AG04450 (cell line): ENCODE data around the gene ARHGAP9. TPM values are rescaled to one million over a fixed set of nuclear protein-coding genes. Genes with fewer than 3 reads are reported as not detected.
A peak's percentile ranks its signal among the peaks of the same experiment; 100 is the strongest.
"Not testable (repeated sequence)": the region's sequence is repeated elsewhere in the genome, so short reads cannot be mapped to it uniquely, and the experiment has no call there.

Experiments used
- CTCF ChIA-PET: fragments of 300-600, 350-600 bp; formaldehyde crosslinking; extraction: SDS; loops from one replicate; lab custom pipeline; 2022; ENCODE audit warnings: antibody characterized with exemption, inconsistent platforms; lab: Charles Lee
- POLR2A ChIA-PET: fragments of 350-600 bp; formaldehyde crosslinking; extraction: SDS; loops from one replicate; lab custom pipeline; 2021; ENCODE audit warnings: antibody characterized with exemption, inconsistent platforms; lab: Yijun Ruan, JAX
- DNase-seq: peaks from one replicate; pipeline ENCODE4 v3.0.0-alpha.2; 2011; ENCODE audit warnings: low read depth, low spot score
- H3K27ac ChIP-seq: one replicate; pipeline ENCODE4 v1.5.1; 2012; ENCODE audit warnings: low read depth, low read length, control low read depth
- H3K27me3 ChIP-seq: one replicate; pipeline ENCODE4 v1.6.0; 2012; ENCODE audit warnings: low read length; ENCODE audit not compliant: control insufficient read depth, insufficient read depth
- H3K4me3 ChIP-seq: 2 replicates; pipeline ENCODE4 v1.5.1; 2011; ENCODE audit warnings: mild to moderate bottlenecking, low read depth, low read length, control low read depth
- H3K9me3 ChIP-seq: 2 replicates; pipeline ENCODE4 v1.5.1; 2012; ENCODE audit warnings: low read length; ENCODE audit not compliant: control insufficient read depth, insufficient read depth
- polyA plus RNA-seq: library from polyadenylated mRNA; depleted of rRNA; stranded (reverse); fragments of >200 nt; gene quantifications from 2 replicates; pipeline ENCODE4 v1.2.3, GENCODE V29; 2011
- TF ChIP-seq, protein P1 (sequence below): IDR thresholded peaks from 2 replicates; pipeline ENCODE4 v1.5.1; 2011; ENCODE audit warnings: low read depth, low read length, control low read depth, inconsistent platforms

Gene ARHGAP9
- polyA plus RNA-seq, 1 experiment = 1.2 TPM

GRCh38 chr12:57500213-57500612 lies 20.5 kb upstream of the ARHGAP9 start:
- Histone ChIP-seq H3K27ac (no peak overlapping the region), H3K27me3 (no peaks in the 10 kb centered on the region), H3K4me3 (no peak overlapping the region), H3K9me3 (no peaks in the 10 kb centered on the region; the same call in 1 of the 2 replicates)
- TF ChIP-seq, protein P1, sequence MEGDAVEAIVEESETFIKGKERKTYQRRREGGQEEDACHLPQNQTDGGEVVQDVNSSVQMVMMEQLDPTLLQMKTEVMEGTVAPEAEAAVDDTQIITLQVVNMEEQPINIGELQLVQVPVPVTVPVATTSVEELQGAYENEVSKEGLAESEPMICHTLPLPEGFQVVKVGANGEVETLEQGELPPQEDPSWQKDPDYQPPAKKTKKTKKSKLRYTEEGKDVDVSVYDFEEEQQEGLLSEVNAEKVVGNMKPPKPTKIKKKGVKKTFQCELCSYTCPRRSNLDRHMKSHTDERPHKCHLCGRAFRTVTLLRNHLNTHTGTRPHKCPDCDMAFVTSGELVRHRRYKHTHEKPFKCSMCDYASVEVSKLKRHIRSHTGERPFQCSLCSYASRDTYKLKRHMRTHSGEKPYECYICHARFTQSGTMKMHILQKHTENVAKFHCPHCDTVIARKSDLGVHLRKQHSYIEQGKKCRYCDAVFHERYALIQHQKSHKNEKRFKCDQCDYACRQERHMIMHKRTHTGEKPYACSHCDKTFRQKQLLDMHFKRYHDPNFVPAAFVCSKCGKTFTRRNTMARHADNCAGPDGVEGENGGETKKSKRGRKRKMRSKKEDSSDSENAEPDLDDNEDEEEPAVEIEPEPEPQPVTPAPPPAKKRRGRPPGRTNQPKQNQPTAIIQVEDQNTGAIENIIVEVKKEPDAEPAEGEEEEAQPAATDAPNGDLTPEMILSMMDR = no peak
- CTCF ChIA-PET = no interaction called here
- POLR2A ChIA-PET = no interaction called here
- no peak for DNase-seq

DNA sequence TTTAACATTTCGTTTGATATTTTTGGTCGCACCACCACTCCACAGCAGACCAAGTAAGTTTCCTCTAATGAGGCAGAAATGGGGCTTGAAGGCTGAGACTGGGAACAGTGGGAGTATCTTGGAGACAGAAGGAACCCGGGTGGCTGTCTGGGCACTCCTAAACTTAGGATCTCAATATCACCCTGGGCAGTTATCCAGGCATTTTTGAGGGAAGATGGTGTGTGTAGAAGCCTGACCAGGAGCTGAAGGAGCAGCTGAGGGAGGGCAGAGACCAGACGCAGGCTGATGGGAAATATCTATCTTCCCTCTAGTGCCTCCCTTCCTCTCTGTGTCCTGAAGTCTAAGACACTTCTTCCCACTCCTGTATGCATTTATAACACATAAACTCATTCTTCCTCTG lies 18.9 kb upstream of the ARHGAP9 start:
- DNase-seq = no peak
- Histone ChIP-seq H3K4me3 (no peak overlapping the region), H3K27me3 (no peaks in the 10 kb centered on the region), H3K9me3 (no peaks in the 10 kb centered on the region; the same call in 1 of the 2 replicates), H3K27ac (no peak overlapping the region)
- POLR2A ChIA-PET = no interaction called here
- TF ChIP-seq, protein P1 = no peak
- CTCF ChIA-PET = no interaction called here

DNA sequence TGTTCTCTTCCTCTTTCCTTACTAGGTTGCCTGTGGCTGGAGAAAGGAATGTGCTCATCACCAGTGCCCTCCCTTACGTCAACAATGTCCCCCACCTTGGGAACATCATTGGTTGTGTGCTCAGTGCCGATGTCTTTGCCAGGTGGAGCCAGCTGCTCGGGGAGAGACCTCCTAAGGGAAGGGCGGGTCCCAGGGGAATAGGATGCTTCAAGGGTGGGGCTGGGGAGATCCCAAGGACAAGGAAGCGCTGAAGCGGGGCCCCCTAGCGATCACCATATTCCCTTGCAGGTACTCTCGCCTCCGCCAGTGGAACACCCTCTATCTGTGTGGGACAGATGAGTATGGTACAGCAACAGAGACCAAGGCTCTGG lies 18.5 kb upstream of the ARHGAP9 start:
- H3K9me3 ChIP-seq = no peaks in the 10 kb centered on the region; the same call in 1 of the 2 replicates
- ChIA-PET POLR2A (no interaction called here), CTCF (no interaction called here)
- TF ChIP-seq, protein P1 = 0 out of 2 replicates have a peak, but pooled peaks have one; percentile 8
- H3K27me3 ChIP-seq = no peaks in the 10 kb centered on the region
- no peak overlapping the region for H3K4me3 ChIP-seq
- DNase-seq = no peak
- no peak overlapping the region for H3K27ac ChIP-seq

- CTCF ChIA-PET = interaction anchor here (1.0 kb wide), 1 partner anchor 39 kb away, joined by 4 read pairs; no protein-coding TSS in a partner anchor
- no peaks in the 10 kb centered on the region for H3K27me3 ChIP-seq
- H3K27ac ChIP-seq = no peak overlapping the region
- POLR2A ChIA-PET = no interaction called here
- H3K4me3 ChIP-seq = no peak overlapping the region
- TF ChIP-seq, protein P1 = no peak
- H3K9me3 ChIP-seq = no peaks in the 10 kb centered on the region; the same call in 1 of the 2 replicates
- DNase-seq = no peak
These were observed 17.8 kb upstream of the ARHGAP9 start for GRCh38 chr12:57497223-57498131.

- TF ChIP-seq, protein P1 = no peak
- POLR2A ChIA-PET = no interaction called here
- DNase-seq = no peak
- no peaks in the 10 kb centered on the region for H3K27me3 ChIP-seq
- no peaks in the 10 kb centered on the region; the same call in 1 of the 2 replicates for H3K9me3 ChIP-seq
- CTCF ChIA-PET = interaction anchor here (1.0 kb wide), 1 partner anchor 38 kb away, joined by 4 read pairs; no protein-coding TSS in a partner anchor
- H3K4me3 ChIP-seq = no peak overlapping the region
- no peak overlapping the region for H3K27ac ChIP-seq
These were observed 17.2 kb upstream of the ARHGAP9 start for GRCh38 chr12:57496822-57497221.

DNA sequence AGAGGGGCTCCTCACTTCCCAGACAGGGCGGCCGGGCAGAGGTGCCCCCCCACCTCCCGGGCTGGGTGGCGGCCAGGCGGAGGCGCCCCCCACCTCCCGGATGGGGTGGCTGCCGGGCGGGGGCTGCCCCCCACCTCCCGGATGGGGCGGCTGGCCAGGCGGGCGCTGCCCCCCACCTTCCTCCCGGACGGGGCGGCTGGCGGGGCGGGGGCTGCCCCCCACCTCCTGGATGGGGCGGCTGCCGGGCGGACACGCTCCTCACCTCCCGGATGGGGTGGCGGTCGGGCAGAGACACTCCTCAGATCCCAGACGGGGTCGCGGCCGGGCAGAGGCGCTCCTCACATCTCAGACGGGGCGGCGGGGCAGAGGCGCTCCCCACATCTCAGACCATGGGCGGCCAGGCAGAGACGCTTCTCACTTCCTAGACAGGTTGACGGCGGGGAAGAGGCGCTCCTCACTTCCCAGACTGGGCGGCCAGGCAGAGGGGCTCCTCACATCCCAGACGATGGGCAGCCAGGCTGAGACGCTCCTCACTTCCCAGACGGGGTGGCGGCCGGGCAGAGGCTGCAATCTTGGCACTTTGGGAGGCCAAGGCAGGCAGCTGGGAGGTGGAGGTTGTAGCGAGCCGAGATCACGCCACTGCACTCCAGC lies 15.5 kb upstream of the ARHGAP9 start:
- H3K27ac ChIP-seq, CTCF ChIA-PET, H3K9me3 ChIP-seq, DNase-seq, H3K4me3 ChIP-seq, H3K27me3 ChIP-seq, POLR2A ChIA-PET: not testable (repeated sequence)
